B cell (primary cell): ENCODE data around the gene MFAP2. TPM values are rescaled to one million over a fixed set of nuclear protein-coding genes. Genes with fewer than 3 reads are reported as not detected.

ENCODE experiments used
- ATAC-seq: fragments of 200-7000 bp; cut with Tn5 transposase; one replicate; pipeline ENCODE4 v1.10.0; 2021; ENCODE audit warnings: low read depth, mild to moderate bottlenecking, moderate number of reproducible peaks, moderate library complexity
- CTCF ChIA-PET: fragments of 350-600 bp; sonication (Branson Sonifier 250); formaldehyde crosslinking; loops from one replicate; lab custom pipeline; 2021; ENCODE audit warnings: antibody characterized with exemption, inconsistent platforms; lab: Charles Lee
- POLR2A ChIA-PET: fragments of 350-600 bp; sonication (Branson Sonifier 250); formaldehyde crosslinking; loops from one replicate; lab custom pipeline; 2021; ENCODE audit warnings: antibody characterized with exemption; lab: Charles Lee
- DNase-seq: peaks from one replicate; pipeline ENCODE4 v3.0.0; 2013
- H2AFZ ChIP-seq: 2 replicates; pipeline ENCODE4 v1.6.1; 2012; ENCODE audit warnings: mild to moderate bottlenecking, low read depth, low read length; ENCODE audit not compliant: insufficient read depth, poor library complexity, severe bottlenecking
- H3K27ac ChIP-seq, 2 donors: 1 replicate in 1 of 2; 2 replicates in 1 of 2; pipeline ENCODE4 v1.5.1; 2012 to 2013; ENCODE audit warnings: low read length in 2 of 2, mild to moderate bottlenecking in 2 of 2, moderate library complexity in 1 of 2
- H3K27me3 ChIP-seq, 4 experiments: fragments of 200-600 bp in 1 of 4; sonication (generic) in 1 of 4; replicated peaks in 1 of 4; 1 replicate in 2 of 4; 2 replicates in 2 of 4; pipeline versions ENCODE4 v1.6.1 to v1.7.0; 2013 to 2016; ENCODE audit warnings: low read length in 3 of 4, mild to moderate bottlenecking in 2 of 4, mixed read lengths in 1 of 4, moderate library complexity in 1 of 4; ENCODE audit not compliant: insufficient read depth in 4 of 4, control insufficient read depth in 3 of 4; ENCODE audit errors: control extremely low read depth in 1 of 4
- H3K36me3 ChIP-seq, 2 experiments: replicated peaks in 1 of 2; 1 replicate in 1 of 2; 2 replicates in 1 of 2; pipeline versions ENCODE4 v1.6.1 to v1.7.1; 2013; ENCODE audit warnings: low read length in 1 of 2; ENCODE audit not compliant: insufficient read depth in 2 of 2, control insufficient read depth in 1 of 2; ENCODE audit errors: control extremely low read depth in 1 of 2, extremely low read depth in 1 of 2
- H3K4me1 ChIP-seq, 2 donors: fragments of 200-600 bp in 1 of 2; sonication (generic) in 1 of 2; 1 replicate in 1 of 2; 2 replicates in 1 of 2; pipeline versions ENCODE4 v1.5.1 to v1.6.1; 2013 to 2017; ENCODE audit warnings: low read length in 2 of 2; ENCODE audit not compliant: control insufficient read depth in 2 of 2, insufficient read depth in 2 of 2
- H3K4me2 ChIP-seq: replicated peaks from 2 replicates; pipeline ENCODE3; 2012; ENCODE audit warnings: mild to moderate bottlenecking, low read depth, low read length; ENCODE audit not compliant: poor library complexity, severe bottlenecking
- H3K4me3 ChIP-seq, 5 experiments: fragments of 200-600 bp in 1 of 5; sonication (generic) in 1 of 5; 1 replicate in 3 of 5; 2 replicates in 2 of 5; pipeline versions ENCODE4 v1.5.1 to v1.7.0; 2011 to 2016; ENCODE audit warnings: low read length in 4 of 5, mild to moderate bottlenecking in 4 of 5, low read depth in 2 of 5, control low read depth in 1 of 5, moderate library complexity in 1 of 5; ENCODE audit not compliant: insufficient read depth in 1 of 5; ENCODE audit errors: control extremely low read depth in 1 of 5, extremely low read depth in 1 of 5
- H3K79me2 ChIP-seq: fragments of 200-600 bp; sonication (generic); one replicate; pipeline ENCODE4 v1.6.0; 2016; ENCODE audit warnings: low read length; ENCODE audit not compliant: control insufficient read depth, insufficient read depth
- H3K9ac ChIP-seq: fragments of 200-600 bp; sonication (generic); 2 replicates; pipeline ENCODE4 v1.6.1; 2017; ENCODE audit warnings: mild to moderate bottlenecking, low read length, moderate library complexity
- H3K9me3 ChIP-seq, 3 donors: one replicate each; pipeline versions ENCODE4 v1.6.1 to v1.7.1; 2013; ENCODE audit warnings: low read length in 2 of 3; ENCODE audit not compliant: control insufficient read depth in 2 of 3, insufficient read depth in 1 of 3; ENCODE audit errors: control extremely low read depth in 1 of 3
- H4K20me1 ChIP-seq: 2 replicates; pipeline ENCODE4 v1.6.0; 2012; ENCODE audit warnings: mild to moderate bottlenecking, low read length; ENCODE audit not compliant: insufficient read depth, control insufficient read depth, poor library complexity, severe bottlenecking
- H3K27ac Mint-ChIP-seq: one replicate; pipeline ENCODE4 v1.8.0; 2021; ENCODE audit warnings: mixed read lengths
- H3K27me3 Mint-ChIP-seq: one replicate; pipeline ENCODE4 v1.8.0; 2021; ENCODE audit warnings: mixed read lengths
- H3K4me1 Mint-ChIP-seq: one replicate; pipeline ENCODE4 v1.8.0; 2021; ENCODE audit warnings: mixed read lengths
- H3K4me3 Mint-ChIP-seq: one replicate; pipeline ENCODE4 v1.8.0; 2021; ENCODE audit warnings: mixed read lengths
- H3K9me3 Mint-ChIP-seq: one replicate; pipeline ENCODE4 v1.8.0; 2022; ENCODE audit warnings: mixed read lengths; ENCODE audit not compliant: insufficient read depth
- EZH2 ChIP-seq: IDR thresholded peaks from 2 replicates; pipeline ENCODE4 v1.6.1; 2012; ENCODE audit warnings: borderline replicate concordance, low read depth, mild to moderate bottlenecking, moderate library complexity, low read length; ENCODE audit not compliant: insufficient read depth, poor library complexity, severe bottlenecking
- WGBS: methylation state at CpG from one replicate; pipeline ENCODE4 v1.1.5; 2013; ENCODE audit warnings: missing lambda C conversion rate; ENCODE audit not compliant: insufficient coverage; 5-methylcytosine and 5-hydroxymethylcytosine counted together
- intact Hi-C: fragments of 100-400 bp; cut with micrococcal nuclease; formaldehyde crosslinking; loops from one replicate; pipeline ENCODE4 v1.10.0; 2022
- polyA plus RNA-seq: library from polyadenylated mRNA; depleted of rRNA; stranded (reverse); fragments of >200 nt; gene quantifications from 2 replicates; pipeline ENCODE4 v1.2.3, GENCODE V29; 2012
- total RNA-seq, 2 donors: library from RNA; stranded (reverse); fragments of 120-200 nt in 1 of 2; gene quantifications; 1 replicate in 1 of 2; 2 replicates in 1 of 2; pipeline versions ENCODE4 v1.2.3 to v1.2.4, GENCODE V29; 2013 to 2022
- TF ChIP-seq, protein P1 (sequence below): fragments of 200-600 bp; IDR thresholded peaks from one replicate; pipeline ENCODE4 v1.8.0; 2022; ENCODE audit warnings: antibody characterized with exemption, mild to moderate bottlenecking

Gene MFAP2
- total and polyA plus RNA-seq, 2 donors (not counting 1 experiment from before 2014, with no cell fraction given) = not detected

DNA sequence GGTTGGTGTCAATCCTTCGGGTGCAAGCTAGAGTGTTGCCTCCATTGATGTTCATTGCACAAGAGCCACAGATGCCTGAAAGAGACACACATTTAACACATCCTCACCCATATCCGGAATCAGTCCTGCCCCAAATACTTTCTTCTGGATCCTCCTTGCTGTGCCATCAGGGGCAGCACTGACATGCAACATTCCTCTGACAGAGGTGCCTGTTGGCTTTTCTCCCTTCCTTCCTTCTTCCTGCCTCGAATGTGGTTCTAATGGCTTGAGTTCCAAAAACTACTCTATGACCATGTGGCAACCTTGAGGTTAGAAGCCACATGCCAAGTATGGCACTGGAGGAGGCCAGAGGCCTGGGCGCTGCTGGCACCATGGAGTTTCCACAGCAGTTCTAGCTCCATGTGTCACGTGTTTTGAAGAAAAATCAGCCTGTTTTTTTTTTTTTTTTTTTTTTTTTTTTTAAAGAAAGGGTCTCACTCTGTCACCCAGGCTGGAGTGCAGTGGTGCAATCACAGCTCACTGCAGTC, 48.3 kb upstream of the MFAP2 start:
- WGBS = 92% methylated on average over 2 of the region's 5 CpGs
- Mint-ChIP-seq H3K27ac (no peak overlapping the region), H3K9me3 (no peaks in the 10 kb centered on the region), H3K4me1 (no peaks in the 10 kb centered on the region), H3K27me3 (no peaks in the 10 kb centered on the region), H3K4me3 (no peak overlapping the region)
- Histone ChIP-seq H3K27ac (no peak overlapping the region), H3K27me3 (no peaks in the 10 kb centered on the region), H3K4me3 (no peak overlapping the region), H4K20me1 (peaks cover 10% of the 10 kb centered on the region), H3K4me2 (no peak overlapping the region), H3K4me1 (no peaks in the 10 kb centered on the region), H3K9me3 (no peaks in the 10 kb centered on the region), H3K9ac (no peak overlapping the region), H3K36me3 (peaks cover 13 to 77% of the 10 kb centered on the region in 2 experiments), H2AFZ (no peak overlapping the region), H3K79me2 (peaks cover 4% of the 10 kb centered on the region)
- TF ChIP-seq, protein P1, sequence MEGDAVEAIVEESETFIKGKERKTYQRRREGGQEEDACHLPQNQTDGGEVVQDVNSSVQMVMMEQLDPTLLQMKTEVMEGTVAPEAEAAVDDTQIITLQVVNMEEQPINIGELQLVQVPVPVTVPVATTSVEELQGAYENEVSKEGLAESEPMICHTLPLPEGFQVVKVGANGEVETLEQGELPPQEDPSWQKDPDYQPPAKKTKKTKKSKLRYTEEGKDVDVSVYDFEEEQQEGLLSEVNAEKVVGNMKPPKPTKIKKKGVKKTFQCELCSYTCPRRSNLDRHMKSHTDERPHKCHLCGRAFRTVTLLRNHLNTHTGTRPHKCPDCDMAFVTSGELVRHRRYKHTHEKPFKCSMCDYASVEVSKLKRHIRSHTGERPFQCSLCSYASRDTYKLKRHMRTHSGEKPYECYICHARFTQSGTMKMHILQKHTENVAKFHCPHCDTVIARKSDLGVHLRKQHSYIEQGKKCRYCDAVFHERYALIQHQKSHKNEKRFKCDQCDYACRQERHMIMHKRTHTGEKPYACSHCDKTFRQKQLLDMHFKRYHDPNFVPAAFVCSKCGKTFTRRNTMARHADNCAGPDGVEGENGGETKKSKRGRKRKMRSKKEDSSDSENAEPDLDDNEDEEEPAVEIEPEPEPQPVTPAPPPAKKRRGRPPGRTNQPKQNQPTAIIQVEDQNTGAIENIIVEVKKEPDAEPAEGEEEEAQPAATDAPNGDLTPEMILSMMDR = no peak
- no peak for TF ChIP-seq EZH2
- ChIA-PET CTCF (no interaction called here), POLR2A (no interaction called here)
- intact Hi-C loops = no loop called here
- no peak for DNase-seq
- no peak for ATAC-seq

DNA sequence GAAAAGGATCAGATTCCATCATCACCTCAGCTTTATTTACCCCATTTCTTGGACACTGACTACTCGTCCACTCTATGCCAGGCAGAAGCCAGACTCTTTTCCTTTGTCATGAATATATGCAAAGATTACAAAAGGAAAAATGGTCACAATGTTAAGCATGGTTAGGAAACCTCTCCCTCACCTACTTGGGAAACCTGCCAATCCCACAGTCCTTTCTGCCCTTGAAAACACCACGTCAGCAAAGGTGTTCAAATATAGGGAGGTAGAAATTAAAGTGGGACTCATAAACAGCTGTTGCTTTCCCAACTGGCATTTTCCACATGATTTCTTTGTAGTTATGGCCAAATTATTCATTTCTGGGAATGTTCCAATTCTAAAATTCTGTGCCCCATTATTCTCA, 47.5 kb upstream of the MFAP2 start:
- WGBS = no CpG with 5 or more reads among the region's 2 CpGs

More for the DNA sequence above, 47.5 kb upstream of the MFAP2 start:
- no peak overlapping the region for H3K4me3 ChIP-seq
- intact Hi-C loops = no loop called here
- H3K9me3 ChIP-seq = no peaks in the 10 kb centered on the region
- no peak for DNase-seq
- peaks cover 6% of the 10 kb centered on the region for H4K20me1 ChIP-seq
- Mint-ChIP-seq H3K4me3 (no peak overlapping the region), H3K27me3 (no peaks in the 10 kb centered on the region), H3K9me3 (no peaks in the 10 kb centered on the region), H3K27ac (no peak overlapping the region), H3K4me1 (no peaks in the 10 kb centered on the region)
- no peak overlapping the region for H3K4me2 ChIP-seq
- ChIA-PET POLR2A (no interaction called here), CTCF (no interaction called here)
- H3K27me3 ChIP-seq = no peaks in the 10 kb centered on the region
- no peak for ATAC-seq
- no peak for TF ChIP-seq EZH2
- TF ChIP-seq, protein P1 = no peak
- no peak overlapping the region for H2AFZ ChIP-seq
- H3K9ac ChIP-seq = no peak overlapping the region
- H3K36me3 ChIP-seq = peaks cover 10 to 77% of the 10 kb centered on the region in 2 experiments
- H3K4me1 ChIP-seq = peaks cover 0 to 5% of the 10 kb centered on the region in 2 donors
- peaks cover 4% of the 10 kb centered on the region for H3K79me2 ChIP-seq
- H3K27ac ChIP-seq = no peak overlapping the region
